OCI-LY1 (cell line): Measurements from ENCODE around the gene DYSF.

Source experiments
- H2AFZ ChIP-seq: fragments of 200-600 bp; sonication (generic), shearing (Covaris generic); 2 replicates; pipeline ENCODE4 v1.6.0; 2014; ENCODE audit warnings: antibody characterized with exemption, mild to moderate bottlenecking, low read length
- H3F3A ChIP-seq: fragments of 200-600 bp; sonication (generic), shearing (Covaris generic); 2 replicates; pipeline ENCODE4 v1.6.0; 2014; ENCODE audit warnings: mild to moderate bottlenecking, antibody characterized with exemption, low read length, moderate library complexity; ENCODE audit not compliant: insufficient read depth
- H3K27ac ChIP-seq: fragments of 200-600 bp; sonication (generic); 2 replicates; pipeline ENCODE4 v1.5.1; 2014; ENCODE audit warnings: low read length, mixed run types, mild to moderate bottlenecking, low read depth; ENCODE audit not compliant: poor library complexity, severe bottlenecking
- H3K27me3 ChIP-seq: fragments of 200-600 bp; sonication (generic); 2 replicates; pipeline ENCODE4 v1.6.0; 2014; ENCODE audit warnings: antibody characterized with exemption, mild to moderate bottlenecking, low read length, moderate library complexity; ENCODE audit not compliant: insufficient read depth
- H3K36me3 ChIP-seq: fragments of 200-600 bp; sonication (generic); 2 replicates; pipeline ENCODE4 v1.6.1; 2014; ENCODE audit warnings: mild to moderate bottlenecking, antibody characterized with exemption, low read length, moderate library complexity, mixed read lengths; ENCODE audit not compliant: insufficient read depth
- H3K4me1 ChIP-seq: fragments of 200-600 bp; sonication (generic); 2 replicates; pipeline ENCODE4 v1.5.1; 2014; ENCODE audit warnings: mild to moderate bottlenecking, low read length, moderate library complexity; ENCODE audit not compliant: insufficient read depth, severe bottlenecking
- H3K4me2 ChIP-seq: fragments of 200-600 bp; sonication (generic), shearing (Covaris generic); 2 replicates; pipeline ENCODE4 v1.6.1; 2014; ENCODE audit warnings: low read length
- H3K4me3 ChIP-seq: fragments of 200-600 bp; sonication (generic); 2 replicates; pipeline ENCODE4 v1.5.1; 2014; ENCODE audit warnings: low read length, low read depth, mild to moderate bottlenecking, mixed read lengths; ENCODE audit not compliant: poor library complexity, severe bottlenecking
- H3K79me2 ChIP-seq: fragments of 200-600 bp; shearing (Covaris generic); 2 replicates; pipeline ENCODE4 v1.6.1; 2016; ENCODE audit warnings: mixed run types, low read length, mixed read lengths; ENCODE audit not compliant: insufficient read depth
- H3K9ac ChIP-seq: fragments of 200-600 bp; sonication (generic), shearing (Covaris generic); 2 replicates; pipeline ENCODE4 v1.6.1; 2014; ENCODE audit warnings: mild to moderate bottlenecking, low read length, mixed read lengths
- H3K9me2 ChIP-seq: fragments of 200-600 bp; sonication (generic), shearing (Covaris generic); 2 replicates; pipeline ENCODE4 v1.6.1; 2014; ENCODE audit warnings: low read depth, mild to moderate bottlenecking, low read length, mixed read lengths
- H3K9me3 ChIP-seq: fragments of 200-600 bp; shearing (Covaris generic); 2 replicates; pipeline ENCODE4 v1.6.1; 2014; ENCODE audit warnings: low read length, mixed read lengths
- H4K20me1 ChIP-seq: fragments of 200-600 bp; sonication (generic), shearing (Covaris generic); 2 replicates; pipeline ENCODE4 v1.6.0; 2016; ENCODE audit warnings: mild to moderate bottlenecking, low read length; ENCODE audit not compliant: insufficient read depth
- EZH2 ChIP-seq: fragments of 200-600 bp; sonication (generic), shearing (Covaris generic); IDR thresholded peaks from 2 replicates; pipeline ENCODE4 v1.8.0; 2017; ENCODE audit warnings: borderline replicate concordance, mixed run types, mild to moderate bottlenecking, antibody characterized with exemption, low read length, moderate library complexity, mixed read lengths
- TF ChIP-seq, protein P1 (sequence below): fragments of 200-600 bp; sonication (generic), shearing (Covaris generic); IDR thresholded peaks from 2 replicates; pipeline ENCODE4 v1.5.1; 2017; ENCODE audit warnings: mild to moderate bottlenecking, antibody characterized with exemption, low read length, moderate library complexity, mixed read lengths

Gene DYSF

GRCh38 chr2:71516253-71516888 lies 63.0 kb downstream of the DYSF start:
- H2AFZ ChIP-seq = no peak overlapping the region
- no peaks in the 10 kb centered on the region for H3K79me2 ChIP-seq
- H3K9me3 ChIP-seq = no peaks in the 10 kb centered on the region
- H3K27me3 ChIP-seq = no peaks in the 10 kb centered on the region
- H3K9ac ChIP-seq = no peak overlapping the region
- H3K4me2 ChIP-seq = no peak overlapping the region
- no peaks in the 10 kb centered on the region for H3F3A ChIP-seq
- no peaks in the 10 kb centered on the region for H3K4me1 ChIP-seq
- H3K9me2 ChIP-seq = no peaks in the 10 kb centered on the region
- no peaks in the 10 kb centered on the region for H3K36me3 ChIP-seq
- H4K20me1 ChIP-seq = no peaks in the 10 kb centered on the region
- H3K27ac ChIP-seq = no peak overlapping the region
- H3K4me3 ChIP-seq = no peak overlapping the region
- TF ChIP-seq, protein P1, sequence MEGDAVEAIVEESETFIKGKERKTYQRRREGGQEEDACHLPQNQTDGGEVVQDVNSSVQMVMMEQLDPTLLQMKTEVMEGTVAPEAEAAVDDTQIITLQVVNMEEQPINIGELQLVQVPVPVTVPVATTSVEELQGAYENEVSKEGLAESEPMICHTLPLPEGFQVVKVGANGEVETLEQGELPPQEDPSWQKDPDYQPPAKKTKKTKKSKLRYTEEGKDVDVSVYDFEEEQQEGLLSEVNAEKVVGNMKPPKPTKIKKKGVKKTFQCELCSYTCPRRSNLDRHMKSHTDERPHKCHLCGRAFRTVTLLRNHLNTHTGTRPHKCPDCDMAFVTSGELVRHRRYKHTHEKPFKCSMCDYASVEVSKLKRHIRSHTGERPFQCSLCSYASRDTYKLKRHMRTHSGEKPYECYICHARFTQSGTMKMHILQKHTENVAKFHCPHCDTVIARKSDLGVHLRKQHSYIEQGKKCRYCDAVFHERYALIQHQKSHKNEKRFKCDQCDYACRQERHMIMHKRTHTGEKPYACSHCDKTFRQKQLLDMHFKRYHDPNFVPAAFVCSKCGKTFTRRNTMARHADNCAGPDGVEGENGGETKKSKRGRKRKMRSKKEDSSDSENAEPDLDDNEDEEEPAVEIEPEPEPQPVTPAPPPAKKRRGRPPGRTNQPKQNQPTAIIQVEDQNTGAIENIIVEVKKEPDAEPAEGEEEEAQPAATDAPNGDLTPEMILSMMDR = no peak
- no peak for TF ChIP-seq EZH2

DNA sequence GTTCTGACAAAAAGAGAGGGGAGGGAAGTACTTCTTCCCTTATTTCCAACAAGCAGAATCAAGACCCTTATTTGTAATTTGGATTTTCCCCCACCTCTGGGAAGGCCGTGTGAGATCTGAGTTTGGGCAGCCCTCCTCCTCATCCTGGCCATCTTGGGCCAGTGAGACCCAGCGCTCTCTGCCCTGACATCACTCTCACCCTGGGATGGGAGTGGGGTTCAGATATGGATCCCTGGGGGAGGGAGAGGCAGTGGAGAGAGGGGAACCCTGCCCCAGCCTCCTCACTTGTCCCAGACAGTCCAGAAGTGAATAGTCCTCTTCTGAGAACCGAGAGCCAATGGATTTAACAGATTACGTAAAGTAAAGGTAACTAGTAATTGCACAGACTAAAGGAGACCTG lies 64.5 kb downstream of the DYSF start:
- no peak overlapping the region for H3K4me3 ChIP-seq
- no peak for TF ChIP-seq EZH2
- no peaks in the 10 kb centered on the region for H3K9me2 ChIP-seq

GRCh38 chr2:71521436-71521950 lies 68.1 kb downstream of the DYSF start:
- H3K4me3 ChIP-seq = no peak overlapping the region
- no peaks in the 10 kb centered on the region for H3K4me1 ChIP-seq
- H3K9me2 ChIP-seq = no peaks in the 10 kb centered on the region
- H3K4me2 ChIP-seq = no peak overlapping the region
- H3K9ac ChIP-seq = no peak overlapping the region
- H4K20me1 ChIP-seq = no peaks in the 10 kb centered on the region
- TF ChIP-seq, protein P1 = no peak
- TF ChIP-seq EZH2 = no peak
- H3F3A ChIP-seq = no peaks in the 10 kb centered on the region
- no peaks in the 10 kb centered on the region for H3K36me3 ChIP-seq
- H3K9me3 ChIP-seq = no peaks in the 10 kb centered on the region
- no peaks in the 10 kb centered on the region for H3K27me3 ChIP-seq
- H3K79me2 ChIP-seq = no peaks in the 10 kb centered on the region
- H3K27ac ChIP-seq = no peak overlapping the region
- H2AFZ ChIP-seq = no peak overlapping the region

More for the DNA sequence above, 64.5 kb downstream of the DYSF start:
- Histone ChIP-seq H3F3A (no peaks in the 10 kb centered on the region), H3K4me1 (no peaks in the 10 kb centered on the region), H3K79me2 (no peaks in the 10 kb centered on the region), H3K4me2 (no peak overlapping the region), H3K27me3 (no peaks in the 10 kb centered on the region), H3K9me3 (no peaks in the 10 kb centered on the region), H3K36me3 (no peaks in the 10 kb centered on the region), H3K9ac (no peak overlapping the region), H3K27ac (no peak overlapping the region), H2AFZ (no peak overlapping the region), H4K20me1 (no peaks in the 10 kb centered on the region)

- TF ChIP-seq EZH2 = no peak
- TF ChIP-seq, protein P1 = no peak
- Histone ChIP-seq H3K36me3 (no peaks in the 10 kb centered on the region), H3K9me3 (no peaks in the 10 kb centered on the region), H3K79me2 (no peaks in the 10 kb centered on the region), H4K20me1 (no peaks in the 10 kb centered on the region), H3K9me2 (no peaks in the 10 kb centered on the region), H3K9ac (no peak overlapping the region), H3K4me1 (no peaks in the 10 kb centered on the region), H3K4me2 (no peak overlapping the region), H3K27ac (no peak overlapping the region), H3K4me3 (no peak overlapping the region), H3F3A (no peaks in the 10 kb centered on the region), H3K27me3 (no peaks in the 10 kb centered on the region), H2AFZ (no peak overlapping the region)
Observed at GRCh38 chr2:71524476-71524875, 71.1 kb downstream of the DYSF start.
